ENCODE data around the gene ZSWIM5.

The ZSWIM5 gene

DNA sequence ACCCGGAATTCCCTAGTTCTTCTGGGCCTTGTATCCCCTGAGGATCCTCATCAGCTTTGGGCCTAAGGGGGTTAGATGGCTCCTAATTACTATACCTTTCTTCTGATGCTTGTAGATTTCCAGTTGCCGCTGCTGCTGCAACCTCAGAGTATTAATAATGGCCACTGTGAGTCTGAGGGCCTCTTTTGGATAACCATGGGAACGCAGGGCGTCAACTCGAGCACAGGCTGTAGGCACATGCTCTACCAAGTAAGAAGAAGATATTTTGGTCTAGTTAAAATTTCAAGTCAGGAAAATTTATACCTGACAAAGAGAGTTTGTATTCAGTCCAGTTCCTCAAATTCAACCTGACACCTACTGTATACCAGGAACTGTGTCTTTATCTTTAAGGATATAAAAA is 166.1 kb downstream of the ZSWIM5 start:
- no peak for DNase-seq (ENCODE audit: low read depth in 1 of 2, low spot score in 1 of 2)
- no peak for TF ChIP-seq JUND (IDR thresholded peaks at IDR 0.05; ENCODE audit: low read depth)
- in situ Hi-C loops (cut with HindIII; ENCODE audit: low pct_unique_long_range_greater_than_20kb, low sequenced_read_pairs): no loop called here

DNA sequence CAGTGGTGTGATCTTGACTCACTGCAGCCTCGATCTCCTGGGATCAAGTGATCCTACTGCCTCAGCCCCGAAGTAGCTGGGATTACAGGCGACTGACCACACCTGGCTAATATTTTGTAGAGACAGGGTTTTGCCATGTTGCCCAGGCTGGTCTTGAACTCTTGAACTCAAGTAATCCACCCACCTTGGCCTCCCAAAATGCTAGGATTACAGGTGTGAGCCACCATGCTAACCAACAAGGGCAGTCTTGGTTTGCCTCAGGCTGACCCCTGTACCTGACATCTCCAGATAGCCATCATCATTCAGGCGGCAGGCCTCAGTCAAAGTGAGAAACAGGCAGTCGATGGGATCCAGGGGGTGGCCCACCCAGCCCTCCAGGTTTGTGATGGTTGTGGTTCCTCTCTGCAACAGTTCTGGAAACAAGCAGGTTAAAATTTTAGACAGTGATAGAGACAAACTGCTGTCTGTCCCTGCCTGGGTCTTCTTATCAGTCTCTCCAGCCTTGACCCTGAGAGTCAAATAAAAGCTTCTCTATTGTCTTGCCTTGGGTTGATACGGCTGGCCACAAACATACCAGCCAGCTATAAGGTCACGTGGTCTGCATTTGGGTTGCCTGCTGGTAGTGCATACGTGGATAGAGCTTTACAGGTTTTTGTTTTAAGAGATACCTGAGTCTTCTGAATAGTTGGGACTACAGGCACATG is 167.6 kb downstream of the ZSWIM5 start:
- no peak for TF ChIP-seq JUND (IDR thresholded peaks at IDR 0.05; ENCODE audit: low read depth)
- no peak for DNase-seq (ENCODE audit: low read depth in 1 of 2, low spot score in 1 of 2)
- in situ Hi-C loops (cut with HindIII; ENCODE audit: low pct_unique_long_range_greater_than_20kb, low sequenced_read_pairs): no loop called here

DNA sequence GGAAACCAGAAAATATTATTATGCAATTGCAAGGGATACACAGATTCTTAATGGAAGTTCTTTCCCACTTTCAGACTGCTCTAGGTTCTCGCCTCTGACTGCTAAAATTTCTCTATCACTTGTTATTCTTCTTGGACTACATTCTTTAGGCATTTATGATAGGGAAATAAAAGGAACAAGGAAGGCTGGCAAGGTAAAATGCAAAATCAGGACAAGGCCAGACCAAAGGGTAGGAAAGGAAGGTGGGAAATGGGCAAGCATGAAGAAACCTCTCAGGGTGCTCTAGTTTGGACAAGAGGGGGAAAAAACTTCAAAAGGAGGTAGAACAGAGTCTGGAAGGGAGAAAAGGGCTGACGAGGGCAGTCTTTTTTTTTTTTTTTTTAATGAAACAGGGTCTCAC is 168.2 kb downstream of the ZSWIM5 start:
- no peak for DNase-seq (ENCODE audit: low read depth in 1 of 2, low spot score in 1 of 2)
- no peak for TF ChIP-seq JUND (IDR thresholded peaks at IDR 0.05; ENCODE audit: low read depth)
- in situ Hi-C loops (cut with HindIII; ENCODE audit: low pct_unique_long_range_greater_than_20kb, low sequenced_read_pairs): no loop called here

DNA sequence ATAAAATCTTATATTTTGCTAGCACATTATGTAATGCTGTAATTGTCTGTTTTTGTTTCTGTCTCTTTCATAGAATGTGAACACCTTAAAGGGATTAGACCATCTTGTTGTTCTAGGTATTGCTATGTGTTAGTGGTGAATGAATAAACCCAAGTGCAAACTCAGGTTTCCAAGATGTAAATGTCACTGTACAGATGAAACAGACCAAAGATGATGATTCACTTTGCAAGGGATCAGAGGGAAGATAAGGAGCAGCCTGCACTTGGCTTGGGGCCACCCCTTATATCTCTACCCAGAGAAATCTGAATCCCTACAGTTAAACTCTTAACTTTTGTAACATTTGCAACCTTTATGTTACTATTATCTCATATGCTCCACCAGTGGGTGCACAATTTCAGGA is 168.9 kb downstream of the ZSWIM5 start:
- in situ Hi-C loops (cut with HindIII; ENCODE audit: low pct_unique_long_range_greater_than_20kb, low sequenced_read_pairs): no loop called here
- TF ChIP-seq JUND (IDR thresholded peaks at IDR 0.05; ENCODE audit: low read depth): no peak
- no peak for DNase-seq (ENCODE audit: low read depth in 1 of 2, low spot score in 1 of 2)

DNA sequence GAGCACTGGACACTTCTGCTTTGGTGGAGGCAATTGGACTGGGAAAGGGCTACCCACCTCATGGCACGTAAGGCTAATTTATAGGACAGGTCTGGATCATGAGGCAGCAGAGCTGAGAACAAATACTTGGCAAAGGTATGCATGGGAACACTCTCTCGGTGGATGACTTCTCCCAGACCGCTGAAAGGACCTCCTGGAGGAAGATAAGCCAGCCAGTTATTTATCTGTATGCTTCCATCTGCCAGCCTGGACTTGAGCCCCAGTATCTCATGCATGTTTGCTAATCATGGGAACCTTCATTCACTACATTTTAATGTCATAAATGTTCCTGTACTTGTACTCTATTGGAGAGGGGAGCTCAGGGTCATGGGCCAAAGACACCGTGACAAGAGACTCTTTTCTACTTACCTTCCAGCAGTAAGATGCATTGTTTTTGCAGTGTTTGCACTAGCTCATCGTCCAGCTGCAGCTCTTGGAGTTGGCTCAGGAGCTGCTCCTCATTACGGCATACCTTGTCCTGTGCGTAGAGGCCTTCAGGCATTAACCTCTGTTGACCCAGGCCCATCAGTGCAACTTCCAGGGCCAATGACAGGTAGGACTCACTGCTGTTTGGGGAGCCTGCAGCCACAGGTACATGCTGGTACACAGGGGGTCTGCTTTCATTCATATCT is 170.6 kb downstream of the ZSWIM5 start:
- DNase-seq (ENCODE audit: low read depth in 1 of 2, low spot score in 1 of 2): no peak
- no peak for TF ChIP-seq JUND (IDR thresholded peaks at IDR 0.05; ENCODE audit: low read depth)
- in situ Hi-C loops (cut with HindIII; ENCODE audit: low pct_unique_long_range_greater_than_20kb, low sequenced_read_pairs): no loop called here

DNA sequence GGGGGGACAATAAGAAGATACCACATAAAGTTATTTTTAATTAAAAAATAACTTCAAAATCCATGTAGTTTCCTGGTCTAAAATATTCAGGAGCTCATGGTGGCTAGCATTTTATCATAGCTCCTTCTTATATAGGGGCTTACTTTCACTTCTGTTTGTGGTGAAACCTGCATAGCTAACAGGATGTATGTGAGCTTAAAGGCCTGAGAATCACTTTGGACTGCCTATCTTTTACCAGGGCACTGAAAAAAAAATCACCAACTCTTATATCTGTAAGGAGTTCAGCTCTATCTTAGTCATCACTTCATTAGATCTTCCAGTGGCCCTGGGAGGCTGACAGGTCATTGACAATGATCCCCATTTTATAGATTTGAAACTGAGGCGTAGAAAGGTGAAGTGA is 173.0 kb downstream of the ZSWIM5 start:
- DNase-seq (ENCODE audit: low read depth in 1 of 2, low spot score in 1 of 2): no peak
- TF ChIP-seq JUND (IDR thresholded peaks at IDR 0.05; ENCODE audit: low read depth): no peak
- in situ Hi-C loops (cut with HindIII; ENCODE audit: low pct_unique_long_range_greater_than_20kb, low sequenced_read_pairs): no loop called here

DNA sequence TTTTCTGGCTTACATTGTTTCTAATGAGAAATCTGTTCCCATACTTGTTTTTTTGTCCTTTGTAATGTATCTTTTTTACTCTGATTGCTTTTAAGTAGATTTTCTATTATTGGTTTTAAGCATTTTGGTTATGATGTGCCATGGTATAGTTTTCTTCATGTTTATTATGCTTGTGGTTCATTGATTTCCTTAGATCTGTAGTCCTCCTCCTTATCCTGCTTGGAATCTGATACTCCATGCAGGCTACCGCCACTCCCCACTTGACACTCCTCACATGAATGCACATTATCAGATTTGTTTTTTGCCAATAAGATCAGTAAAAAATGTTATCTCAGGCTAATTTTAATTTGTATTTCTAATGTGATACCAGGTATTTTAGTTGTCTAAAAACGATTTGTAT is 173.6 kb downstream of the ZSWIM5 start:
- DNase-seq (ENCODE audit: low read depth in 1 of 2, low spot score in 1 of 2): no peak
- no peak for TF ChIP-seq JUND (IDR thresholded peaks at IDR 0.05; ENCODE audit: low read depth)
- in situ Hi-C loops (cut with HindIII; ENCODE audit: low pct_unique_long_range_greater_than_20kb, low sequenced_read_pairs): no loop called here

DNA sequence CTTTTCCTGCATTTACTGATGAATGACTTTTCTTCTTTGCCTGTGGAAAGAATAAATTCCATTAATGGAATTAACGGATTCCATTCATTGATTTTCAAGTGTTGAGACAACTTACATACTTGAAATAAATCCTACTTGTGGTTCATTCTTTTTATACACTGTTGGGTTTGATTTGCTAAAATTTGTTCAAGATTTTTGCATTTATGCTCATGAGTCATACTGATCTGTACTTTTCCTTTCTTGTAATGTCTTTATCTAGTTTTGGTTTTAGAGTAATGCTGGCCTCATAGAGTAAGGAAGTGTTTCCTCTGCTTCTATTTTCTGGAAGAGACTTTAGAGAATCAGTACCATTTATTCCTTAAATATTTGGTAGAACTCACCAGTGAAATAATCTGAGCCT is 180.0 kb downstream of the ZSWIM5 start:
- DNase-seq (ENCODE audit: low read depth in 1 of 2, low spot score in 1 of 2): no peak
- TF ChIP-seq JUND (IDR thresholded peaks at IDR 0.05; ENCODE audit: low read depth): no peak
- in situ Hi-C loops (cut with HindIII; ENCODE audit: low pct_unique_long_range_greater_than_20kb, low sequenced_read_pairs): no loop called here

DNA sequence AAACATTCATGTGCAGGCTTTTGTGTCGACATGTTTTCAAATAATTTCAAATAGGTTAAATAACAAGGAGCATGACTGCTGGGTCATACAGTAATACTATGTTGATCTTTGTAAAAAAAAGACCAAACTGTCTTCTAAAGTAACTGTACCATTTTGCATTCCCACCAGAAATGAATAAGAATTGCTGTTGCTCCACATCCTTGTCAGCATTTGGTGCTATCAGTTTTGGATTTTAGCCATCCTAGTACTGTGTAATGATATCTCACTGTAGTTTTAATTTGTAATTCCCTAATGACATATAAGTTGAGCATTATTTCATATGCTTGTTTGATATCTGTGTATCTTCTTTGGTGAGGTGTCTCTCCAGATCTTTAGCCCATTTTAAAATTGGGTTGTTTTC is 182.7 kb downstream of the ZSWIM5 start:
- in situ Hi-C loops (cut with HindIII; ENCODE audit: low pct_unique_long_range_greater_than_20kb, low sequenced_read_pairs): no loop called here
- no peak for TF ChIP-seq JUND (IDR thresholded peaks at IDR 0.05; ENCODE audit: low read depth)
- no peak for DNase-seq (ENCODE audit: low read depth in 1 of 2, low spot score in 1 of 2)

DNA sequence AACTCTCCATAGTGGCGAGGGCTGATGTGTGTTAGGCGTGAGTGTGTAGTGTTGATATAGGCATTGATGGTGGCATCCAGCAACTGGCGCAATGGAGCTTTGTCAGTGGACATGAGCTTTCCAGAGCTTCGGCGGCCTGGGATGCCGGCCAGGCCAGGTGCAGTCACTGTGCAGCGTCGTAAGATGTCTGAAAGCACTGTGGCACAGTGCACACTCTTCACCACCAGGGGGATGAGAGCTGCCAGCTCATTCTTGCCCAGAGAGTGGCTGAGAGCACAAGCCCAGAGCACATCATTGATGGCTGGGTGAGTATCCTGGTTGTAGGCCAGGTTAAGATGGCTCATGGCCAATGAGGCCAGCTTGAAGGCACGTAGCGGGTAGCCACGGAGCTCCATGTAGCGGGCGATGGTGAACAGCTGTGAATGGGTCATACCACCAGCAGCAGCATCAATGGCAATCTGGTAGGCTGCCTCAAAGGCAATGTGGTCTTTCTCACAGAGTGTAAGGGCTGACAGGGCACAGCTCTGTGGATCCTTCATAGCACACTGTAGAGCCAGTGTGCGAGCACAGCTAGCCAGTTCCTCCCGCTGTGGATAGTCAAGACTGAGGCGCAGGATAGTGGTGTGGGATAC is 187.7 kb downstream of the ZSWIM5 start:
- in situ Hi-C loops (cut with HindIII; ENCODE audit: low pct_unique_long_range_greater_than_20kb, low sequenced_read_pairs): no loop called here
- no peak for TF ChIP-seq JUND (IDR thresholded peaks at IDR 0.05; ENCODE audit: low read depth)
- peak in 1 of 2 experiments; percentile 84 for DNase-seq (ENCODE audit: low read depth in 1 of 2, low spot score in 1 of 2)

DNA sequence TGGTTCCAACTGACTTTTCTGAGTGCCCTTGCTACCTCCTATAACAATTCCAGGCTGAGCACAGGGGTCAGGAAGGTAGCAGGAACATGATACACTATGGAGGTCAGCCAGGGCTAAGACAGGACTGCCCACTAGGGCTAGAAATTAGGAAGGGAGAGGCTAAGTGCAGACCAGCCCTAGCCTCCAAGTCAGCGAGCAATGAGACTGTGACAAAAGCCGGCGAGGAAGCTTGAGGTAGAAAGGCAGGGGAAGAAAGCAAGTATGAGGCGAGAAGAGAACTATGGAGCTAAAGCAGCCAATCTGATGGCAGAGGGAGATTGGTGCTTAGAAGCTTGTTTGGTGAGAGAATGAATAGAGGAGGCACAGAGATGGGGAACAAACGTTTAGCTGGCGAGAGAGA is 189.6 kb downstream of the ZSWIM5 start:
- in situ Hi-C loops (cut with HindIII; ENCODE audit: low pct_unique_long_range_greater_than_20kb, low sequenced_read_pairs): no loop called here
- no peak for DNase-seq (ENCODE audit: low read depth in 1 of 2, low spot score in 1 of 2)
- TF ChIP-seq JUND (IDR thresholded peaks at IDR 0.05; ENCODE audit: low read depth): no peak

DNA sequence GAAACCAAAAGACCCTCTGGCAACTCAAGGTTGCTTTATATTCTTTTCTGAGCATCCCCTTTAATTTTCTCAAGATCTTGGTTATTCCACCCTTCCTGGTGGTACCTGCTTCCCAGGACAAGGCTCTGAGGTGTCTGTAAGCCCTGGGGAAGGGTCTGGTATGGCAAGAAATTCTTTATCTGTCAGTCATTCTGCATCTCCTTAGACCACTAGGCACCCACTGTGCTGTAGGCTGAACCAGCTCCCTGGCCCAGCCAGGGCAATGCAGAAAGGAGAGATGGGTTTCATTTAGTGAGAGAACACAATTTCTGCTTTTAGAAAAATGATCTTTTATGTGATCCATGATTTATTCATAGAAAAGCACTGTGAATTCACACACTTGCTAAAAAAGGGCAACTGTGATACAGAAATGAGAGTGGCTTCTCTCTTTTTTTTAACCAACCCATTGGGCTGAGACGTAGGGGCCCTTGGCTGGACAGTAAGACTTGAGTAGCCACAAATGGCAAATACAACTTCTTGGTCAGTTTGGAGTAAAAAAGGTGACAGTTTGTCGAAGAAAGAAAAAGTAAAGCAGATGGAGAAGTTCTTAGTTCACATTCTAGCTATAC is 190.2 kb downstream of the ZSWIM5 start:
- in situ Hi-C loops (cut with HindIII; ENCODE audit: low pct_unique_long_range_greater_than_20kb, low sequenced_read_pairs): no loop called here
- no peak for TF ChIP-seq JUND (IDR thresholded peaks at IDR 0.05; ENCODE audit: low read depth)
- no peak for DNase-seq (ENCODE audit: low read depth in 1 of 2, low spot score in 1 of 2)

DNA sequence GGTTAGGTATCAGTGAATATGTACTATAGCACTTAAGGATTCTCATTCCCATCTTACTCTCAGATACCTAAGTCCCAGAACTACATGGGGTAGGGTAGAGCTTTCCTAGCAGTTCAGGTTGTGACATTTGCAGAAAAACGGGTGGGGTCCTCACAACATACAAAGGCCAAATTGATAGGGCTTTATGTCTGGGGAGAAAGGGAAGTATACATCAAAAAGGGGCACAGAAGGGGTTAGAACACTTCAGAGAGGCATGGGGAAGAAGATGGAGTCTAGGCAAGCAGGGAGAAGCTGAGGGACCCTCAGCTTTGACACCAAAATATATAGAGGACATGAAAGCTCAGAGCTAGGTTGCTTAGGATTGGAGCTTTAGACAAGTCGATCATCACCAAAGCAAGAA is 190.7 kb downstream of the ZSWIM5 start:
- TF ChIP-seq JUND (IDR thresholded peaks at IDR 0.05; ENCODE audit: low read depth): no peak
- no peak for DNase-seq (ENCODE audit: low read depth in 1 of 2, low spot score in 1 of 2)
- in situ Hi-C loops (cut with HindIII; ENCODE audit: low pct_unique_long_range_greater_than_20kb, low sequenced_read_pairs): no loop called here
